HG03060 (cell line): ENCODE data around the gene LRRC72.
"Not testable (repeated sequence)": the region's sequence is repeated elsewhere in the genome, so short reads cannot be mapped to it uniquely, and the experiment has no call there.

Experiments
- ATAC-seq: cut with Tn5 transposase; IDR thresholded peaks from one replicate; pipeline ENCODE4 v1.9.1; 2021; ENCODE audit warnings: low read depth, moderate number of reproducible peaks; ENCODE audit not compliant: unreplicated experiment

LRRC72 gene

DNA sequence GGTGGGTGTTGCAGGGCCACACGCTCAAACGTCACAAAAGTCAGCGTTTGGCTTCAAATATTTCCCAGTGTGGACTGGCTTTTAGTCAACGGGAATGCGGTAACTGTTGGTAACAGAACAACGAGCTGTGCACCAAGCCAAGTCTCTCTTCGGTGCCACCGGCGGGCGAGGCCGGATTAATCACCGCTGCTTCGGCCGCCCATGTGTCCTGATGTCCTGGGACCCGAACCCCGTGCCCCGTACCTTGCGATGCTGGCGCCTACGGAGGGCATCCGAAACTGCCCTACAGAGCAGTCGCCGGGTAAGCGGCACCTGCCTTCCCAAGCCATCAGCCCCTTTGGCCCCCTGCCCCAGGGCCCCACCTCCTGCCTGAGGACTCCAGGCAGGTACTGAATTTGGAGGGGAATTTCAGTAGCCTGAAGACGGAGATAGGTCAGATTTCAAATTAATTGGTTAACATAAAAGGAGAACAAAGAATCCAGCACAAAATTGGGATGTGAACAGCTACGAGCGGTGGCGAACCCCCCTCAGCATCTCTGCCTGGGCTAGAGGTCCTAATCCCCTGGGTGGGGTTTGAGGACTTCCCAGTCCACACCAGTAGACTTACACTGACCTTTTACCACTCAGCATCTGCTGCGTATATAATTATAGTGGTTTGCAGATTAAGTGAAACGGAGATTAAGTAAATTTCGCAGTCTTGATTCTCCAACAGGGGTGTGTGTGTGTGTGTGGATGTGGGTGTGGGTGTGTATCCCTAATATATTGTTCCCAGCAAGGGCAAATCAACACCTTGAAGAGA, at the start of gene LRRC72:
Gene LRRC72, plus strand, starts transcription at position 84 of the 799 bp plus-strand sequence. Its CDS starts 128 bp downstream, at position 212.
- ATAC-seq = no peak

- ATAC-seq = no peak
These were observed 47.5 kb upstream of the LRRC72 start for GRCh38 chr7:16479161-16479560.

DNA sequence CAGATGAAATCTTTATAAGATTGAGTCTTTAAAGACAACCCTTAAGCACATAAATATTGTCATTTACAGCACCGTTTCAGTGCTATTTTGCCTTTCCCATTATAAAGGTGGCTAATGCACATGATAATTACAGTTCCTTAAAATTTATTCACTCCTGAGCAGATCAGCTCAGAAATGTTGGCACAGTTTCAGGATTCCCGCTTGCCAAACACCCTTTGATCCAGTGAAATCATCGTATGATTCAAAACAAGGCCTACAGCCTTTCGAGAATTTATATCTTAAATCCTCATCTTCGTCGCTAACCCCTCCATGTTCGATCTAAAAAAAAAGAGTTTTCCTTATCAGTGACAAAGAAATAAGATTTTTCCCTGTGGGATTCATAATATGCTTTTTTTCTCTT, 47.0 kb upstream of the LRRC72 start:
- no peak for ATAC-seq

- no peak for ATAC-seq
These were observed 42.0 kb upstream of the LRRC72 start for GRCh38 chr7:16484453-16485158.

GRCh38 chr7:16491148-16491547, 35.5 kb upstream of the LRRC72 start:
- ATAC-seq = no peak

DNA sequence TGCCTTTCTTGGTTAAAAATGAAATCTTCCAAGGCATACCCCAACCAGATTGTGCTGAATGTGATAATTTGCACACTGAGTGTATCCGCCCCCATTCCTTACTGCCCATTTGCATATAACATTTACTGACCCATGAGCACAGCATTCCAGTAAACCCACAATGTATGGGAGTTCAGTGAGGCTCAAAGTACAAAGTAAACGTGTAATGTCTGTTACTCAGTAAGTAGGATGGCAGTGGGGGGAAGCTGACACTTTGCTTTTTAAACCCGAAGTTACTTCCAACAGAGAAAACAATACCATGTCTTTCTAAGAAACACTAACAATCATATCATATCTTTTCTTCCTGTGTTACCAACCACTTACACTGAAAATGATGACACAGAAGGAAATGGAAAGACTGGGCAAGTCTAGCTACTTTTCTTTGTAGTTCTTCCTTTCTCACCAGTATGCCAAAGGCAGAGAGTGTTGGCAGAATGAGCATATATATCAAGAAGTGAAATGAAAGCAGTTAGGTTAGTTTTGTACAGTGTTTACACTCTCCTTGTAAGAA, 34.0 kb upstream of the LRRC72 start:
- no peak for ATAC-seq

DNA sequence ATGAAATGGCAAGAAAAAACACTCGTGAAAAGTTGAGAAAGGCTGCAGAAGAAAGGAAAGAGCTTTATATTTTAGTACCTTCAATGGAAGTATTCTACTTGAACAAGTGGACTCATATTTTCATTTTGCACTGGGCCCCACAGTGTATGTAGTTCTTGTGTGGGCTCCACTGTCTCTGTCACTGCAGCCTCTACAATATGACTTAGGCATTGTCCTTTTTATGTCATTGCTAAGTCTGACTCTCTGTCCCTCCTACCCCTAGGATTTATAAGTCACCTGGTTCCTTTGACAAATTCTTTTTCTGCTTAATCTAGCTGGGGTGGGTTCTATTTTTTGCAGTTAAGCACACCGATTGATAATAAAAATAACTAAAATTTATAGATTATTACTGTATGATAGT, 33.4 kb upstream of the LRRC72 start:
- no peak for ATAC-seq

GRCh38 chr7:16494551-16494950, 32.1 kb upstream of the LRRC72 start:
- ATAC-seq = no peak

- no peak for ATAC-seq
These were observed 31.5 kb upstream of the LRRC72 start for GRCh38 chr7:16494955-16495719.

DNA sequence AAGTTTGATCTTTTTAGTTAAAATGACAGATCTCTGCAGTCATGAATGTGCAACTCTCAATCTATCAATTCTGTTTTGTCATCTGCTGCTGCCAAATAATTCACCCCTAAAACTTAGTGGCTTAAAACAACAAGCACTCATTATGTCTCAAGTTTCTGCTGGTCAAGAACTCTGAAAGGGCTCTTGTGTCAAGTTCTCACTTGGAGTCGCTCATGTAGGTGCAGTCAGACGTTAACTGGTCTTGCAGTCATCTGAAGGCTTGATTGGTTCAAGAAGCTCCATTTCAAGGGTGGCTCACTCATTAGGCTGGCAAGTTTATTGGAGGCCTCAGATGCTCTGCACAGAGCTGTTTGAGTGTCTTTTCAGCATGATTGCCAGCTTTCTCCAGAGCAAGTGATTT, 28.5 kb upstream of the LRRC72 start:
- ATAC-seq = no peak

GRCh38 chr7:16502303-16502702, 24.3 kb upstream of the LRRC72 start:
- ATAC-seq = no peak

GRCh38 chr7:16504019-16504418, 22.6 kb upstream of the LRRC72 start:
- no peak for ATAC-seq

- not testable (repeated sequence) for ATAC-seq
These were observed 20.2 kb upstream of the LRRC72 start for GRCh38 chr7:16506422-16506821.

- ATAC-seq = no peak
These were observed 16.8 kb upstream of the LRRC72 start for GRCh38 chr7:16509829-16510228.

GRCh38 chr7:16511314-16511713, 15.3 kb upstream of the LRRC72 start:
- no peak for ATAC-seq

- ATAC-seq = no peak
These were observed 14.5 kb upstream of the LRRC72 start for GRCh38 chr7:16512097-16512496.

GRCh38 chr7:16514271-16514670, 12.4 kb upstream of the LRRC72 start:
- ATAC-seq = no peak

DNA sequence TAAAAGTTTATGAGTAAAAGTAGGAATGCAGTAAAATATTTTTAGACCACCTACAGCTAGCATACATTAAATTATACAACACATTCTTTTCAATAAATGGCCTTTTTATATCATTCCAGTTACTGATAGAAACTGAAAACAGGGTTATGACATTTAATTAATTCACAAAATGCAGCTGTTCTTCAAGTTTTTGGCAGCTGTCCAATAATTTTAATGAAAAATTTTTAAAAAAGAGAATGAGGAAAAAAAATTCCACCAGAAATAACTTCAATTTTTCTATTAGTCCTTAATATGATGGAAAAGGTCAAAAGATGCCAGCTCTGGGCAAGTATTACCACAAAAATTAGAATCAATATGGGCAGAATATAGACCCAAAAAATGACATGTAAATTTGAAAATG, 11.9 kb upstream of the LRRC72 start:
- no peak for ATAC-seq

DNA sequence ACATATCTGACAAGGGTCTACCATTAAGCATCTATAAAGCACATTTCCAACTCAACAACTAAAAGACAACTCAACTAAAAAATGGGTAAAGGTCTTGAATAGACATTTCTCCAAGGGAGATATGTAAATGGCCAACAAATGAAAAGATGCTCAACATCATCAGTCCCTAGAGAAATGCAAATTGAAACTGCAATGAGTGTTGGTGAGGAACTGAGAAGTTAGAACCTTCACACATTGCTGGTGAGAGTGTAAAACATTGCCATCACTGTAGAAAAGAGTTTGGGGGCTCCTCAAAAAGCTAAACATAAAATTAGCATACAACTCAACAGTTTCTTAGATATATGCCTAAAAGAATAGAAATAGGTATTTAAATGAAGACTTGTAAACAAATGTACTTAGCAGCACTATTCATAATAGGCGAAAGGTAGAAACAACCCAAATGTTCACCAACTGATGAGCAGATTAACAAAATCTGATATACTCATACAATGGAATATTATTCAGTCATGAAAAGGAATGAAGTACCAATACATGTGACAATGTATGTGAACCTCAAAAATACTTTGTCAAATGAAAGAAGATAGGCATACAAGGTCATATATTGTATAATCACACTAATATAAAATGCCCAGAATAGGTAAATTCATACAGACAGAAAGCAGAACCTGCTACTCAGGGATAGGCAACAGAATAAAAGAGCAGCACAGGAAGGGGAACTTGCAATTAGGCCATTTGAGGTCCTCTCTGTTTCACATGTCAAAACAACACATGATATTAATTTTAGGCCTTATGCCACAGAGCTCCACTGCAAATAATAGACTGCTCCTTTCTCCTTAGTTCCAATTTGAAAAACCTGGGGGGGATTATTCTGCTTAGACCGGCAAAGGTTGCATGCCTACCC, 10.6 kb upstream of the LRRC72 start:
- no peak for ATAC-seq

DNA sequence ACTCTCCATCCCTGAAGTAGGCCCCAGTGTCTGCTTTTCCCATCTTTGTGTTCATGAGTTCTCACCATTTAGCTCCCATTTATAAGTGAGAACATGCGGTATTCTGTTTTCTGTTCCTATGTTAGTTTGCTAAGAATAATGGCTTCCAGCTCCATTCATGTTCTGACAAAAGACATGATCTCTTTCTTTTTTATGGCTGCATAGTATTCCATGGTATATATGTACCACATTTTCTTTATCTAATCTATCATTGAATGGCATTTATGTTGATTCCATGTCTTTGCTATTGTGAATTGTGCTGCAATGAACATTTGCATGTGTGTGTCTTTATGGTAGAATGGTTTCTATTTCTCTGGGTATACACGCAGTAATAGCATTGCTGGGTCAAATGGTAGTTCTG, 6.6 kb upstream of the LRRC72 start:
- not testable (repeated sequence) for ATAC-seq
